ENCODE results near the gene CFAP298. TPM values are rescaled to one million over a fixed set of nuclear protein-coding genes. Genes with fewer than 3 reads are reported as not detected.

CFAP298 gene
- total RNA-seq, 4 donors from 2014 or later, result 26.0 to 37.1 (median 31.5) TPM

DNA sequence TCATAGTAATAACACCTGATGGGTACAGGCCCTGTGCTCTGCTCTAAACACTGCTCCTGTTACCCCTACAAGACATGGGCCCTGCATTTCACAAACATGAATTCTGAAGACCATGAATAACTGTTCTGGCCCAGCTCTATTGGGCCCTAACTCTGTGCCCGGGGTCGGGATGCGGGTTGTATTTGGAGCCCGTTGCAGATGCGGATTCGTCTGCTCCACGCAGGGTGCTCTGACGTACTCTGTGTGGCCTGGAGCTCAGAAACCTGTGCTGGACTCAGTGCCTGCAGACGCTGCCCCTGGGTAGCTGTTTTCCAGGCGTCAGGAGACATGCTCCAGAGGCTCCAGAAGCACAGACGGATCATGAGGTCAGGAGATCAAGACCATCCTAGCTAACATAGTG, 16.7 kb downstream of the CFAP298 start:
- H3K36me3 ChIP-seq, result peaks cover 11% of the 10 kb centered on the region
- no peaks in the 10 kb centered on the region for H3K9me3 ChIP-seq
- TF ChIP-seq, protein P1, sequence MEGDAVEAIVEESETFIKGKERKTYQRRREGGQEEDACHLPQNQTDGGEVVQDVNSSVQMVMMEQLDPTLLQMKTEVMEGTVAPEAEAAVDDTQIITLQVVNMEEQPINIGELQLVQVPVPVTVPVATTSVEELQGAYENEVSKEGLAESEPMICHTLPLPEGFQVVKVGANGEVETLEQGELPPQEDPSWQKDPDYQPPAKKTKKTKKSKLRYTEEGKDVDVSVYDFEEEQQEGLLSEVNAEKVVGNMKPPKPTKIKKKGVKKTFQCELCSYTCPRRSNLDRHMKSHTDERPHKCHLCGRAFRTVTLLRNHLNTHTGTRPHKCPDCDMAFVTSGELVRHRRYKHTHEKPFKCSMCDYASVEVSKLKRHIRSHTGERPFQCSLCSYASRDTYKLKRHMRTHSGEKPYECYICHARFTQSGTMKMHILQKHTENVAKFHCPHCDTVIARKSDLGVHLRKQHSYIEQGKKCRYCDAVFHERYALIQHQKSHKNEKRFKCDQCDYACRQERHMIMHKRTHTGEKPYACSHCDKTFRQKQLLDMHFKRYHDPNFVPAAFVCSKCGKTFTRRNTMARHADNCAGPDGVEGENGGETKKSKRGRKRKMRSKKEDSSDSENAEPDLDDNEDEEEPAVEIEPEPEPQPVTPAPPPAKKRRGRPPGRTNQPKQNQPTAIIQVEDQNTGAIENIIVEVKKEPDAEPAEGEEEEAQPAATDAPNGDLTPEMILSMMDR (IDR thresholded peaks at IDR 0.05), result no peak
- no peak for TF ChIP-seq EP300 (IDR thresholded peaks at IDR 0.05)
- no peak for TF ChIP-seq POLR2A (IDR thresholded peaks at IDR 0.05)
- H3K27ac ChIP-seq, result no peak overlapping the region
- no peak overlapping the region for H3K4me3 ChIP-seq
- 89% methylated on average over 8 of the region's 11 CpGs for WGBS
- DNase-seq (ENCODE audit: low spot score in 2 of 2), result no peak
- H3K4me1 ChIP-seq, result no peaks in the 10 kb centered on the region
- H3K27me3 ChIP-seq, result no peaks in the 10 kb centered on the region

DNA sequence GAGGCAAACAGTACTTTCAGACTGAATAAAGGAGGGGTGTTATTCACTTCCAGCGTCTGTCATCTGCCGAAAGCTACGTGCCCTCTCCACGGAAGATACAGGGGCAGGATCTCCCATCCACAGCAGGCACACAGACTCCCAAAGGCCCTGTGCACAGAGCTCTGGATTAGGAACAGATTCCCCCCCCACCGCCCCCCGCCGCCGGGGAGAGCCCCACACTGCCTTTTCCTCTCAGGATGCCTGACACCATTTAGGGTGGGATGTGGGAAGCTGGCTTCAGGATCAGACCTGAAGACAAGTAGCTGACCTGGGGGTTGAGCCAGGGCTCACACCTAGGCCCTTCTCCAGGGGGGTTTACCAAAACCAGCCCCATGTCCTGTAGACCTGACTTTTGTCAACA, 18.5 kb downstream of the CFAP298 start:
- H3K27me3 ChIP-seq, result no peaks in the 10 kb centered on the region
- H3K4me1 ChIP-seq, result no peaks in the 10 kb centered on the region
- H3K4me3 ChIP-seq, result no peak overlapping the region
- no peak for DNase-seq (ENCODE audit: low spot score in 2 of 2)
- H3K36me3 ChIP-seq, result no peaks in the 10 kb centered on the region
- no peaks in the 10 kb centered on the region for H3K9me3 ChIP-seq
- 61% methylated on average over 8 of the region's 8 CpGs for WGBS
- H3K27ac ChIP-seq, result no peak overlapping the region
- TF ChIP-seq EP300 (IDR thresholded peaks at IDR 0.05) (no peak), POLR2AphosphoS5 (IDR thresholded peaks at IDR 0.05) (no peak), POLR2A (IDR thresholded peaks at IDR 0.05) (no peak)
- TF ChIP-seq, protein P1 (IDR thresholded peaks at IDR 0.05), result no peak

DNA sequence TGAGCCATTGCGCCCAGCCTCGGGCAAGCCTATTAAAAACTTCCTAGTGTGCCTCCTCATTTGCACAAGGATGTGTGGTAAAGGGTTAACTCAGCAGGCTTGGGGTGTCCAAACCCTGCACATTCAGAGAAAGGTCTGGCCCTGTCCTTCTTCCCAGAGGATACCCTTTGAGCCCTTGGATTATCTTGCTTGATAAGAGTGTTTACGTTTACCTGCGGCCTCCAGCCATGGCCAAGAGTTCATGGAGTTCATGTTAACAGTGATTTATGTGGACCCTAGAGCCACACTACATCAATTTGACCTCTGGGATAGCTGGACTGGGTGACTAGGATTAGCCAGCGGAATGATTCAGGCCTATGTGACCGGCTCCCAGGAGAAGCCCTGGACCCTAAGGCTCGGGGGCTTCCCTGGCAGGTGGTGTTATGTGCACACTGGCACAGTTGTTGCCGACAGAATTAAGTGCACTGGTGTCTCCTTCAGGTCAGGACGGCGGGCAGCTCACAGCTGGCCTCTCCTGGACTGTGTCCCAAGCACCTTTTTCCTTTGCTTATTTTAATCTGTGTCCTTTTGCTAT, 19.2 kb downstream of the CFAP298 start:
- no peak for DNase-seq (ENCODE audit: low spot score in 2 of 2)
- Histone ChIP-seq H3K27ac (no peak overlapping the region), H3K9me3 (no peaks in the 10 kb centered on the region), H3K4me3 (no peak overlapping the region), H3K27me3 (no peaks in the 10 kb centered on the region), H3K36me3 (no peaks in the 10 kb centered on the region), H3K4me1 (no peaks in the 10 kb centered on the region)
- 53% methylated on average over 10 of the region's 10 CpGs for WGBS
- TF ChIP-seq POLR2AphosphoS5 (IDR thresholded peaks at IDR 0.05), result no peak
- TF ChIP-seq EP300 (IDR thresholded peaks at IDR 0.05), result no peak
- TF ChIP-seq, protein P1 (IDR thresholded peaks at IDR 0.05), result no peak
- no peak for TF ChIP-seq POLR2A (IDR thresholded peaks at IDR 0.05)

DNA sequence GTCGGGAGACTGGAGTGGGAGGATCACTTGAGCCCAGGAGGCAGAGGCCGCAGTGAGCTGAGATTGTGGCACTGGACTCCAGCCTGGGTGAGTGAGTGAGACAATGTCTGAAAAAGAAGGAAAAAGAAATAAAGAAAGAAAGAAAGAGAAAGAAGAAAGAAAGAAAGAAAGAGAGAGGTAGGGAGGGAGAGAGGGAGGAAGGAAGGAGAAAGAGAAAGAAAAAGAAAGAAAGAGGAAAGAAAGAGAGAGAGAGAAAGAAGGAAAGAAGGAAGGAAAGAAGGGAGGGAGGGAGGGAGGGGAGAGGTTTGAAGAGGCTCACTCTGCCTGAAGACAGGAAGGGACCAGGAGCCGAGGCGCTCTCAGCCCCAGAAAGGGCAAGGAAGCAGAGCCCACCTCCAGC, 22.0 kb downstream of the CFAP298 start:
- 77% methylated on average over 4 of the region's 4 CpGs for WGBS

DNA sequence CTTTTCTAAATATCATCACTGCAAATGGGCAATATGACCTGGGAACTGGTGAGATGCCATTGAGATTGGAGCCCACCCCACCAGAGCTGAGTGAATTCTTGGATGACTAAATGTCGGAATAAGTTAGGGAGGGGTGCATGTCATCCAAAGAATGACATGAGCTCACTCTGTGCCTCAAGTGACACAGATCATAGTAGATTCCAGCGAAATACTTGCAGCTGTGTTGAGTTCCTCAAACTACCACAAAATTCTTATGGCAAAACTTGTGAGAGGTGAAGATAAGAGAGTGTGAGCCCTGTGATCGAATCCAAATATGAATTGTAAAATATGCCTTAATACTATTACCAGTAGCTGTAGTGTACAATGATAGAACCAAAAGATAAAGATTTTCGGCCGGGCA, 24.5 kb downstream of the CFAP298 start:
- no peaks in the 10 kb centered on the region for H3K4me1 ChIP-seq
- no peaks in the 10 kb centered on the region for H3K9me3 ChIP-seq
- TF ChIP-seq POLR2A (IDR thresholded peaks at IDR 0.05), result no peak
- TF ChIP-seq POLR2AphosphoS5 (IDR thresholded peaks at IDR 0.05), result no peak
- TF ChIP-seq EP300 (IDR thresholded peaks at IDR 0.05), result no peak
- TF ChIP-seq, protein P1 (IDR thresholded peaks at IDR 0.05), result no peak
- no peak overlapping the region for H3K4me3 ChIP-seq
- no peak for DNase-seq (ENCODE audit: low spot score in 2 of 2)
- no peaks in the 10 kb centered on the region for H3K36me3 ChIP-seq
- no peak overlapping the region for H3K27ac ChIP-seq
- 90% methylated on average over 5 of the region's 5 CpGs for WGBS
- no peaks in the 10 kb centered on the region for H3K27me3 ChIP-seq

More for the DNA sequence above, 22.0 kb downstream of the CFAP298 start:
- H3K27me3 ChIP-seq, result no peaks in the 10 kb centered on the region
- no peak for DNase-seq (ENCODE audit: low spot score in 2 of 2)
- no peak overlapping the region for H3K4me3 ChIP-seq
- no peak overlapping the region for H3K27ac ChIP-seq
- H3K9me3 ChIP-seq, result no peaks in the 10 kb centered on the region
- H3K4me1 ChIP-seq, result no peaks in the 10 kb centered on the region
- H3K36me3 ChIP-seq, result no peaks in the 10 kb centered on the region
- TF ChIP-seq EP300 (IDR thresholded peaks at IDR 0.05) (no peak), POLR2AphosphoS5 (IDR thresholded peaks at IDR 0.05) (no peak), POLR2A (IDR thresholded peaks at IDR 0.05) (no peak)
- TF ChIP-seq, protein P1 (IDR thresholded peaks at IDR 0.05), result no peak
